Stomach (tissue), 4 donors: ENCODE results near the gene RANBP3.

Experiments
- CTCF ChIP-seq, 7 experiments: fragments of 450-650 bp in 4 of 7; fragments of 200-600 bp in 3 of 7; sonication (generic) in 3 of 7; IDR thresholded peaks; one replicate each; pipeline ENCODE4 v1.5.1; 2016 to 2019; ENCODE audit warnings: antibody characterized with exemption in 7 of 7, control low read depth in 2 of 7, mild to moderate bottlenecking in 1 of 7
- EP300 ChIP-seq: sonication (generic); formaldehyde crosslinking; IDR thresholded peaks from one replicate; pipeline ENCODE4 v1.6.1; 2017; ENCODE audit warnings: antibody characterized with exemption
- POLR2A ChIP-seq, 4 donors: fragments of 450-650 bp; IDR thresholded peaks; one replicate each; pipeline ENCODE4 v1.6.1; 2016; ENCODE audit warnings: antibody characterized with exemption in 4 of 4, control low read depth in 2 of 4, mild to moderate bottlenecking in 1 of 4, moderate library complexity in 1 of 4

GRCh38 chr19:5911366-5911765 lies 66.6 kb downstream of the RANBP3 start:
- TF ChIP-seq CTCF (IDR thresholded peaks at IDR 0.05) = no peak
- no peak for TF ChIP-seq EP300
- no peak for TF ChIP-seq POLR2A (IDR thresholded peaks at IDR 0.05)
